Muscle of arm (tissue), 12 donors: ENCODE data around the gene PDCD1. TPM values are rescaled to one million over a fixed set of nuclear protein-coding genes. Genes with fewer than 3 reads are reported as not detected.
A peak's percentile ranks its signal among the peaks of the same experiment; 100 is the strongest.

Experiments used
- DNase-seq: peaks from one replicate; pipeline ENCODE4 v3.0.0-alpha.2; 2013
- polyA plus RNA-seq, 12 donors: library from polyadenylated mRNA; unstranded; fragments of 120-200 nt; gene quantifications; one replicate each; pipeline ENCODE4 v1.2.1, GENCODE V29; 2013; ENCODE audit not compliant: insufficient read length in 12 of 12

The PDCD1 gene
- polyA plus RNA-seq, 12 donors: 0.12 to 0.68 (median 0.17) TPM; not detected in 6

DNA sequence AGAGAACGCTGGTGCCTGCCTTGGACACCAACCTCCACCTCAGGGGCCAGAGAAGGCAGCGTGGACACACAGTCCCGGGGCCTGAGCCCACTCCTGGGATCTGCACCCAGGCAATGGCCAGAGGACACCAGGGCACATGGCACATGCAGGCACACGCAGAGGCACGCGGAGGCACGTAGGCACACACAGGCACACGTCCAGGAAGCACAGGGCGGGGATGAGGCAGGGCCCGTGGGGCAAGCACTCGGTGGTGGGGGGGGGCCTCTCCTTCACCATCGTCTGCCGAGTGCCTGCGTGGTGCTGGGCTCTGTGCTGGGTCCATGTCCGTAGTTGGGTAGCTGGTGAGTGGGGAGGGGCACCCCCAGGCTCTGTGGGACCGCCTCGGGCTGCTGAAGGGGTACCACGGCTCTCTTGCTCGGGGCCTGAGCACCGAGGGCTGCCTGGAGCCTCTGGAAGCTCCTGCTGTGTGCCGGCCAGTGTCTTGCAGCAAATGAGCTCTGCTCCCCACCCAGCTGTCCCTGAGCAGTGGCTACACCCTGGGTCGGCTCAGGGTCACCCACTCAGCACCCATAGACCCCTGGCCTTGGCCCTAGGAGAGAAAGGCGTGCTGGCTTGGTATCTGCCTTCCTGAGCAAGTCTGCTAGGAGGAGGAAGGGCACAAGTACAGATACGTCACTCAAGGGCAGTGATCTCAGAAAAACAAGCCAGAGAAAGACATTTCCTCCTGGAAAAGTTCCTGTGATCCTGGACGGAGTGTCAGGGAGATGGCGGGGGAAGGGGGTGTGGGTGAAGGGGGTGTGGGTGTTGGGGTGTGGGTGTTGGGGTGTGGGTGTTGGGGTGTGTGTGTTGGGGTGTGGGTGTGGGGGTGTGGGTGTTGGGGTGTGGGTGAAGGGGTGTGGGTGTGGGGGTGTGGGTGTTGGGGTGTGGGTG, 37.3 kb upstream of the PDCD1 start:
- DNase-seq: peak; percentile 52

DNA sequence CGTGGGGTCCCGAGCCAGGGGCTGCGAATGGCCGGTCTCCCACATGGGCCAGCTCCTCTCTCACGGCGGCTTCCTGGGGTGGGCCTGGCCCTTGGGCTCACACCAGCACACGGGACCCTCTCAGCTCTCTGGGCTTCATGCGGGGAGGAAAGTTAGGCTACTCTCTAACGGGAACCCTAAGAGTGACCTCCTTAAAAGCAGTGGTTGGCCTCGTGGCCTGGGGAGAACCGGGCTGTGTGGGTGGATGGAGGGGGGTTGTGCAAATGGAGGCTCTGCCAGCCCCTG, 36.7 kb upstream of the PDCD1 start:
- DNase-seq: no peak

DNA sequence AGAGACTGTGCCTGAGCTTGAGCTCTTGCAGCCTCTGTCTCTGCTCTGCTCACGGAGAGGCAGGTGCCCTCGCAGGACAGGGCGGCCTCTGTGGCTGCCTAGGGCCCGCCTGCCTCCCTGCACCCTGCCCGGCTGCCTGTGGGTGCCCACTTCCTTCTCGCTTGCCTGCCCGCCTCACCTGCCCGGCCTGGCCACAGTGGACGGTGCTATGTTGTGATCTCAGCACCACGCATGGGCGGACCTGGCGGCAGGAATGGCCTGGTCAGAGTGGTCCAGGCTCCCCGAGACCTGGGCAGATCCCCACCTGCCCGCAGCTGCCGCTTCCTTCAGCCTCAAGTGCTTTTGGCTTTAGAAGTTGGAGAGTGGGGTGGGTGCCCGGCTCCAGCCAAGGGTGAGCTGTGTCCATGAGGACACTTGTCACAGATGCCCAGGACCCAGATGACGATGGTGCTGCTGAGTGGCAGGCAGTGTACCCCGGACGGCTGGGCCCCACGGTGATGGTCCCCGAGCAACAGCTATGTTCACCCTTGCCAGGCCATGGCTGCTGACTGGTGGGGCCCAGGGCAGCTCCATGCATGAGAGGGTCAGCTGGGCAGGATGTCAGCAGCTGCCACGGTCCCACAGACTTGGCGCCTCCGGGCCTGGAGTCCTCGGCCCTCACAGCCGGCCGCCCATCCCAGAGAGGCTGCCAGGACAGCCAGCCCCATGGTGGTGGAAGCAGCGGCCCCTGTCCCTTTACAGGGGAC, 36.2 kb upstream of the PDCD1 start:
- DNase-seq: no peak

DNA sequence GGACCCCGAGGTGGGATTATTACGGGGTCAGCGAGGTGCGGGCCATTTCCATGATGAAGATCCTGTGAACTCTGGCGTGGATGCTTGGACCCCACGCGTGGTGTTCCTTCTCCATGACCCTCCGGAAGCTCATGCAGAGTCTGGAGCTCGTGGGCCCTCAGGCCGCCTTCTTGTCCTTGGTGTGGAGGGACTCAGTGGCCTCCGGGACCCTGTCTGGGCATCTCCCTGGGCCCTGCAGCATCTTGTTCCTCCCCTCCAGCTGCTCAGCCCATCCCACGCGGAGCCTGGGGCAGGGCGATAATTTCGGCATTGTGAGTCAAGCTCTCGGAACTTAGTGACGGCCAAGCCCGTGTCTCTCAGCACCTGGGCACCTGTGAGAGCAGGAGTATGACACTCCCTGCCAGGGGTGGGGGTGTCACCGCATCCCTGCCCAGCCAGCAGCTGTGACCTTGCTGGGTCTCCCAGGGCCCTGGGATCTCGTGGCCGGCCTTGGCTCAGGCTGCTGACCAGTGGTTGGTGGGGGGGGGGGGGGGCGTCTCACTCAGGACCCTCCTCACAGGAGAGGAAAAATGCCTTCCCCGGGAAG, 35.5 kb upstream of the PDCD1 start:
- DNase-seq: no peak

DNA sequence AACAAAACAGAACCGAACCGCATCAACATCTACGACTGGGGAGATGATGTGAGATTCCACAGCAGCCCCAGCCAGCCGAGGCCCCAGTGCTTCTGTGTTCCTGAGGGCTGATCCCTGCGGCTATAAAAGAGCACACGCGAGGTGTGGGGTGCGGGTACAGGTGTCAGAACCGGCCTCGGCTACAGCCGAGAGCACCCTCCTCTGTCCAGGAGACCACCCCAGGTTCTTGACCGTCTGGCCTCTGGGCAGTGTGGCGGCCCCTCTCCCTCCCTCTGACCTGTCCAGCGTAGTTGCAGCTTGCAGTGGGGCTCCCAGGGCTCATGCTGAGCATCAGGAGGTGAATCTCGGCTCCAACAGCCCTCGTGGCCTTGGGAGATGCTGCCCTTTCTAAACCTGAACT, 34.6 kb upstream of the PDCD1 start:
- DNase-seq: no peak

DNA sequence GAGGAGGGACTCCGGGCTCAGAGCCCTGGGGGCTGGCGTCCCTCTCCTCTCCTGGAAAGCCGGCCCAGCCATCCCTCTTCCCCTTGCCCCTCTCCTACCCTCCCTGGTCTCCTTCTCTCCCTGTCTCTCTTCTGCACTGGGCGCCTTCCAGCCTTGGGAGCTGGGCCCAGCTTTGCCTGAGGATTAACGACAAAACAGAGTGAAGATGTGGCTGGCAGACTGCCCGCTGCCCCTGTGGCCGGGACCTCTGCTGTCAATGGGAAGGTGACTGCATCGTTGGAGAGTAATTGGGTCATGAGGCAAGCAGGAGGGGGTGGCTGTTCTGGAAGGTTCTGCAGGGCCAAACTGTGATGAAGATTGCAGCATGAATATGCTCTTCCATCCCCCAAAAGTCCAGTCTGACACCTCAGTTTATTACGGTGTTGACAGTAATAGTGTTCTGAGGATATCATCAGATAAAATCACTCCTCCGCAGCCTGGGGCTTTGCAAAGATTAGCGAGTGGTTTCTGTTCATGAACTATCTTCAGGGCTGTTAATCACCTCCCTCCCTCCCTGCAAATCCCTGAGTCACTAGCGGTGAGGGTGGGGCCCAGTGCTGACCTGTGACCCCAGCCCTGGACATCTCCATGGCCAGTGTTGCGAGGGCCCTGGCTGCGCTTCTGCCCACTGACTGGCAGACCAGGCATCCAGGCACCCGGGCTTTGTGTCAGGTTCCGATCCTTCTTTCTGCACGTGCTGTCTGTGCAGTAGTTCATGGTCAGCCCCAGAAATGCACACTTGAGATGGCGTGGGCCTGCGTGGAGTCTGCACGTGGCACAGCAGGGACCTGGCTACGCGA, 33.8 kb upstream of the PDCD1 start:
- DNase-seq: no peak

DNA sequence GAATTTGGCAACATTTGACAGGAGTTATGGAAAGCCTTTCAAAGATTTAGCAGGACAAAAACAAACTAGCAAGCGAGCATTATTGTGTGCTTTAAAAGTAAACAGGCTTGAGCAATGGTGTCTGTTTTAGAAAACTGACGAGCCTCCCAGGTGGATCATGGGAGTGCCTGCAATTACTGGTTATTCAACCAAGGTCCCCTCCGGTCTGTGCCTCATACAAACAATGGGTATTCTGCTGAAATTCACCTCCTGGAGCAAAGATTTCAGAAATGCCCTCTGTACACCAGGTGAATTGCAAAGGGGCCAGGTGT, 33.2 kb upstream of the PDCD1 start:
- no peak for DNase-seq

DNA sequence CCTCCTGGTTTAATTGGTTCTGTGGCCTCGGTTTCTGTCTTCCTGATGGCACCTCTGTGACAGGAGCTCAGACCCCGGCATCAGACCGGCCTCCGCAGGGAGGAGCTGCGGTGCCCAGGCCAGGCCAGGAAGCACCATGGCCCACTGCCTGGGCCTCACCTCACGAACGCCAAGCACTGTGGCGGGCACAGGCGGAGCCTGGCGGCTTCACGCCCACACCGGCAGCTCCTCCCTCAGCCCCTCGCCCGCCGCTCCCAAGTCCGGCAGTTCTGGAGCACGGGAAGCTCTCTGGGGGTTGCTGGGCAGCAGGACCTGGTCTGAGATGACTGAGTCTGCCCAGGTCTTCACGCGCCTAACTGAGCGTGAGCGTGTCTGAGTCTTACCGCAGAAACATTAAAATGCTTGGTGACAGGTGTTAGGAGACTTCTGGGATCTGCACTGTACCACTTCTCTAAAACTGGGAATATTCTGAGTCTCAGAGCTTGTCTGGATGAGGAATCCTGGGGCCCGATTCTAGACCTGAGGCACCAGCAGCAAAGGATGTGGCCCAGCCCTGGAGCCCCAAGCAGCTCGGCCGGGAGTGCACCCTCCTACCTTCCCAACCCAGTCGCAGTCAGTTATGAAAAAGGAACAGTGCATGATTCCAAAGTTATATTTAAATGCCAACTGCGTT, 32.8 kb upstream of the PDCD1 start:
- DNase-seq: no peak

DNA sequence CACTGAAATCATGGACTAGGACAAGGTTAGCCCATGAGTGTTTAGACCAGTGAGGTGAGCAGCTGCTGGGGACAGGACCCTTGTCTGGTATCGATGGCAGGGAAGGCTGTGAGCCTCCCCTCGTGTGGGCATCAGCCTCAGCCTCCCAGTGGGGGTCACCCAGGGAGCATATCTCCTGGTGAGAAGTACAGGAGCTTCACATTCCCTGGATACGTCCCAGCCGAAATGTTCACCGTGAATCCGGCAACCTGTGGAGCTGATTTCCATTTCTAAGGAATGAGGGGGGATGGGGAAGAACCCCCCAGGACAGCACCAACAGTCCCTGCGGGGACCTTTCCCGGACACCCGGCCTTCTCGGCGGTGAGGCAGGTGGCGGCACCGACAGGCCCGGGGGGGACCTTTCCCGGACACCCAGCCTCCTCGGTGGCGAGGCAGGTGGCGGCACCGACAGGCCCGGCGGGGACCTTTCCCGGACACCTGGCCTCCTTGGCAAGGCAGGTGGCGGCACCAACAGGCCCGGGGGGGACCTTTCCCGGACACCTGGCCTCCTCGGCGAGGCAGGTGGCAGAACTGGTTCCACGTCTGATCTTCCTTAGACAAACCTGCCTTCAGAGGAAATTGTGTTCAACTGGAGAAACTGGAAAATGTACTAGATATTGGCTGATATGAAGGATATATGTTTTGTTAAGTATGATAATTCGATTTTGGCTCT, 32.0 kb upstream of the PDCD1 start:
- no peak for DNase-seq

DNA sequence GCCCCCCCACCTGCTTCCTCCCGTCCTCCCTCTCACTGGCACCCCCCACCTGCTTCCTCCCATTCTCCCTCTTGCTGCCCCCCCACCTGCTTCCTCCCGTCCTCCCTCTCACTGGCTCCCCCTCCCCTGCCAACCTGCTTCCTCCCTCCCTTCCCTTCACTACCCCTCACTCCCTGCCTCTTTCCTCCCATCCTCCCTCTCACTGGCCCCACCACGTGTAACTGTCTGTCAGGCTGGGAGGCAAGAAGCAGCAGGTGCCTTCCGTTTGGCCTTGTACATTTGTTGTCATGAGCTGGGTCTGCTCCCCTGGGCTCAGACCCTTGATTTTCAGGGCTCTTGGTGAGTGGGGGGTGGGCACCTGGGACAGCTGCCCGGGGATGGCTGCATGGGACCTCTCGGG, 29.9 kb upstream of the PDCD1 start:
- no peak for DNase-seq

DNA sequence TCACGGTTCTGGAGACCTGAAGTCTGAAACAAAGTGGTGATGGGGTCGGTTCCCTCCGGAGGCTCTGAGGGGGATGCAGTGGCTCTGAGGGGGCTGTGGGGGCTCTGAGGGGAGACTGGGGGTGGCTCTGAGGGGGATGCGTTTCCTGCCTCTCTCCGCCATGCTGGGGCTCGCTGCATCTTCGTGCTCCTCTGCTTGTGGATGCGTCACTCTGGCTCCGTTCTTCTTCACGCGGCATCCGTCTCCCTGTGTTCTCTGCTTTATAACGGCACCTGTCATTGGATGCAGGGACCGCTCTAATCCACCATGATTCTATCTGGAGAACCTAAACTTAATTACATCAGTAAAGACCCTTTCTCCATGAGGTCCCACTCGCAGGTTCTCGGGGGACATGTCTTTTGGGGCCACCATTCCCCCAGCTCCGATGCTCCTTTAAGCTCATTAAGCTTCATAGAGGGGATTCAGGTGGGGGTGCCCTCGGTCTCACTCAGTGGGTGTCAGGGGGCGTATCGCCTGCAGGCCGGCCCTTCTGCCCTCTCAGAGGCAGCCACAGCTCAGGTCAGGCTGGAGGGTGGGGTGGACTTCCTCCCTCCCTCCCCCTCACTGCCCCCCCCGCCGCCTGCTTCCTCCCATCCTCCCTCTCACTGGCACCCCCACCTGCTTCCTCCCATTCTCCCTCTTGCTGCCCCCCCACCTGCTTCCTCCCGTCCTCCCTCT, 29.3 kb upstream of the PDCD1 start:
- no peak for DNase-seq

DNA sequence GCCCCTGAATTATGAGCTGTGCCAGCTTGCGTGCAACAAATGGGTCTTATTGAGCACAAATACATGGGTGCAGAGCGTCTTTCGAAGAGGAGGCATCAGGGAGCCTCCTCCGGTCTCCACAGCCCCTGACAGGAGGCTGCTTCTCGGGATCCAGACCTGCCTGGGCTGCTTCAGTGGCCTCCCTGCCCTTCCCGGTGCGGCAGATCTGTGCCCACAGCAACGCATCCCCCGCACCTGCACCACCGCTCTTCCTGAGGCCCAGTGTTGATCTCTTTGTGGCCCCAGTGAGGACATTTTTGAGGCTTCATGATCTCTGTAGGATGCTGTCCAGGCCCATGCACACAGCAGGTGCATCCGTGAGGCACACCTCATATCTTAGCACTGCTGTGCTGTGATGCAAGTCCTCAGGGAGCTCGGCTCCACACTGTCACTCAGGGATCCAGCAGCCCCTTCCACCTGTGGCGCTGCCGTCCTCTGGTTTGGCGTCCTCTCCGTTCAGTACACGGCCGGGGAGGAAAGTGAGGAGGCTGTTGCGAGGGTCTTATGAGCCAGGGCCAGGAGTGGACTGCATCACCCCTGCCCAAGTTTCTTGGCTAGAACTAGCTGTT, 28.2 kb upstream of the PDCD1 start:
- no peak for DNase-seq

DNA sequence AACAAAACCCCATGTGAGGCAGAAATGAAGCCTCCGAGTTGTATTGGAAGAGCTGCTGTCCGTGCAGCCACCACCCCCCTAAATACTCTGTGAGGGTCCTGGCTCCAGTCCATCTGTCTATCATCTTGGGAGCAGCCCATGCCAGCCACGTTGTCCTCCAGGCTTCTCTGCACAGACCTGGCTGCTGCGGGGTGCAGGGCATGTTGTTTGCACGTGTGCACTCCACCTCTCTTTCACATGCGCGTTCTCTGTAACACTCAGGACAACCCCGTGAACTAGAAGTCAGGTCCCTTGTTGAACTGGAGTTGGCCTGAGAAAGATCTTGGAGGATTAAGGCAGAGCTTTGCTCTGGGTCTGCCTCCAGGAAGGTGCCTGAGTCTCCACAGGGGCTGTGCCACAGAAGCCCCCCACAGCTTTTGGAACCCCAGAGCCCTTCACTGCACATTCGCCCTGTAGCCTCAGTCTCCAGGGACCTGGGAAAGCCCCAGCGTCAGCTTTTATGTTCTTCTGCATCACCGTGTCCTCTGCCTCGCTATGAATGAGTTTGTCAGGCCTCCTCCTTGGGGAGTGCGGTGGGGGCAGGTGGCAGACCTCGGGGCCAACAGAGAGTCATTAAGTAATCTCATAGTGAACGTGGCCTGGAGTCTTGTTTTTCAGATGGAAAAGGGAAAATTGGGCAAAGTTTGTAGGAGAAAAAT, 27.4 kb upstream of the PDCD1 start:
- DNase-seq: no peak

DNA sequence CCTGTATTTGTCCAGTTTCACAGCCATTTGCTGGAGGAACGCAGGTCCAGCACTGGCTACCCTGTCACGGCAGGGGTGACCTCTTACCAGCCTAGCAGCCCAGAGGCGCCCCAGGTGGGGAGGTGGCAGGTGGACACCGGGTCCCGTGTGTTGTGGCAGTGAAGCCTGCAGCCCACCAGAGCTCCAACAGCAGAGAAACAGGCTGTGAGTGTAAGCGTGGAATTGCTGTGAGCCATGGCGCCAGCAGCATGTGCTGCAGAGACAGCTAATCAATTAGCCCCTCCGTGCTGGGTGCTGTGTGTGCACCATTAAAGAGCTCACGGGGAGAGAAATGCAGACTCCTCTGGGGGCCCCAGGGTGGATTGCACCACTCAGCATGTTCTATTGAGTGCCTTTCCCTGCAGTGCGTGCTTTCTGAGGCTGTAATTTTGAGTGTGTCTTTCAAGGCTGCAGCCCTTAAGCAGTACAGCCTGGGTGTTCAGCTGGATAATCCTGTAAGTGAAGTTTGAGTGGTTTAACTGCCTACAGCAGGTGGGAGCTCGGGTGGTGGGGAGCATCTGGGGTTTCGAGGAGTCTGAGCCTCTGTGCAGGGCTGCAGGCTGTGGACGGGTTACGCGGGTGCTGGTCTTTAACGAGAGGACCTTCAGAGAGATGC, 26.7 kb upstream of the PDCD1 start:
- DNase-seq: no peak

DNA sequence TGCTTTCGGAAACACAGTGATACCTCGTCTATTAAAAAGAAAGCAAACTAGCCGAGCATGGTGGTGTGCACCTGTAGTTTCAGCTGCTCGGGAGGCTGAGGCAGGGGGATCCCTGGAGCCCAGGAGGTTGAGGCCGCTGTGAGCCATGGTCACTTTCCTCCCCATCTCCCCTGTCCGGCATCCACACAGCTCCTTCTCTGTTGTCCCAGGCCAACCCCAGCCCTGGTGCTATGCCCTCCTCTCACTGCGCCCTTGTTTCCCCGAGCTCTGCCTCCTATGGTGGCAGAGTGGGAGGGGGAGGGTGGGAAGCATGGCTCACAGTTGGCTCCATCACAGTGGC, 26.2 kb upstream of the PDCD1 start:
- no peak for DNase-seq

DNA sequence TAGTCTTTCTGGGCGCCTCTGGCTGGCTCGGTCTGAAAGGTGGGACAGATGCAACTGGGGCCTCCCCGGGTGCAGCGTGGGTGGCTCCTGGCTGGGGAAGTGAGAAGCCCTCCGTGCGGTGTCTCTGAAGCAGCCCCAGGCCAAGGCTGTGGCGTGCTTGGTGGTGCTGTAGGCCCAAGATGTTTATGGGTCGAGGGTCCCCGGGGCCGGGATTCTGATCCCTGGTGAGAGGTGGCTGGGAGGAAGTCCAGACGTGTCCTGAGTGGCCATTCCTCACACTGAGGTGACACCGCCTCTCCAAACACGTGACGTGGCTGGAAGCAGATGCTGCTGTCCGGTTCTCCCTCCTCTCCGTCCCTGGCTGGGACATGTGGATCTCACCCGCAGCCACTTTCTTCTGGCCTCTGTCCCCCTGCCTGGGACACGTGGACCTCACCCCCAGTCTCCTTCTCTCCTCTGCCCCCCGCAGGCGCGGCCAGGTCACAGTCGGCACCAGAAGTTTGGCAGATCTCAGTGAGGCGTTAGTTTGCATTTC, 23.5 kb upstream of the PDCD1 start:
- peak; percentile 60 for DNase-seq

DNA sequence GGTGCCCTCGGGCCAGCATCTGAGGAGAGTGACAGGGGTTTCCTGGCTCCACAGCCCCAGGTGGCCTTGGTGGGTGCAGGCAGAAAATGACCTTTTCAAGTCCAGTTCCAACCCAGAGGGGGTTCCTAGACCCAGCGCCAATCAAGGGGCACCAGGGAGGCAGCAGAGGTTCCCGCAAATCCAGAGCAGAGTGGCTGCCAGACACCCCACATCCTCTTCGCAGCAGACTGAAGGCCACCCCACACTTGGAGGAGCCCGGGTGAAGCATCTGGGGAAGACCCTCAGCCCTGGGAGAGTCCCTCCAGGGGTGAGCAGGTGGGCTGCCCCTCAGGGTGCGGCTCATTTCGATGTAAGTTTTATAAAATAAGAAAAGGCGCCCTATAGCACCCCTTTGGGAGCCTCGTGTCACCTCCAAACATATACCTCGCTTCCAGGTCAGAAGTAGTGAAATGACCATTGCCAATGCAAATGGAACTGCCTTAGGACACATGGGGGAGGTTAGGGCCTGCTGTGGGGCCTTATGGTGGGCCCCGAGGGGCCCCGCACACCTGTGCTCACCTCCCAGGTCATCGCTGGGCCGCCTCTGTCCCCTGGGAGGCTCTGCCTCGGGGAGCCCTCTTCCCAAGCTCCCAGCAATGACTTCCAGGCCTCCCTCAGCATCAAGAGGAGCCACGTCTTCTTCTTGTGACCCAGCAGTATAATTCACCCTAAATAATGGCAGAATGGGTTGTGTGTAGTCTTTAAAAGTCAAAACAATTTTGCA, 21.8 kb upstream of the PDCD1 start:
- no peak for DNase-seq

DNA sequence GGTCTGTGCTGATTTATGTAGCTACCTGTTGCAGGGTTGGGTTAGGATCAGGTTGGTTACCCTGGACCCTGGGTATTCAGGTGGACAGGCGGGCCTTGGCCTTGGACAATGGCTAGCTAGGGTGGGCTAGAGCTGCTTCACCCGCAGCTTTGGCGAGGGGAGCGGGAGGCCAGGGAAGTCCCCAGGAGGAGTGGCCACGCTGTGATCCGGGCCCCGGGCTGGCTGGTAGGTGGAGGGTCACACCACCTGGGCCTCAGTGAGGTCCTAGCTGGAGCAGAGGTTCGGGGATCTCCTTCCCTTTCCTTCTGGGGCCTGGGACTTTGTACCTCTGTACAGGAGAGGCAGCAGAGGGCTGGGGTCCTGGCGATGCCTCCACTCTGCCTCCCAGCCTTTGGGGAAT, 20.6 kb upstream of the PDCD1 start:
- DNase-seq: no peak
